C4-2B (cell line): ENCODE measurements around the gene STXBP4.

Source experiments
- CTCF ChIP-seq: fragments of 450-650 bp; conservative IDR thresholded peaks from 2 replicates; pipeline ENCODE4 v1.5.1; 2017; ENCODE audit warnings: mild to moderate bottlenecking
- ZFX ChIP-seq: fragments of 450-650 bp; IDR thresholded peaks from 2 replicates; pipeline ENCODE4 v1.6.1; 2017

GRCh38 chr17:55110521-55110920 lies 142.0 kb downstream of the STXBP4 start:
- TF ChIP-seq CTCF (no peak), ZFX (no peak)
